Measurements from ENCODE around the gene SYT10. TPM values are rescaled to one million over a fixed set of nuclear protein-coding genes. Genes with fewer than 3 reads are reported as not detected.

The SYT10 gene
- polyA plus RNA-seq: 0.24 TPM in 1 of 2 replicates, not detected in the other

GRCh38 chr12:33439587-33440011 lies at the start of gene SYT10:
SYT10 (minus strand) TSS chr12:33439819; CDS start chr12:33439522, 297 bp downstream.

